ENCODE measurements around the gene NELL1. TPM values are rescaled to one million over a fixed set of nuclear protein-coding genes. Genes with fewer than 3 reads are reported as not detected.

NELL1 gene
- total RNA-seq, 1 donor from 2014 or later: 0.45 TPM

GRCh38 chr11:21262992-21263391 lies 593.6 kb downstream of the NELL1 start:
- Histone ChIP-seq H3K4me1 (ENCODE audit: insufficient read depth, low read length) (no peaks in the 10 kb centered on the region), H3K27ac (ENCODE audit: low read depth, low read length) (no peak overlapping the region), H4K20me1 (ENCODE audit: insufficient read depth, low read length) (no peaks in the 10 kb centered on the region), H3K27me3 (ENCODE audit: insufficient read depth, low read length) (no peaks in the 10 kb centered on the region), H3K36me3 (ENCODE audit: insufficient read depth, low read length) (no peaks in the 10 kb centered on the region), H3K4me3 (ENCODE audit: insufficient read depth, low read depth, low read length) (no peak overlapping the region), H2AFZ (ENCODE audit: low read depth, low read length) (no peak overlapping the region), H3K4me2 (ENCODE audit: low read length) (no peak overlapping the region), H3K9ac (ENCODE audit: low read length) (no peak overlapping the region), H3K9me3 (ENCODE audit: insufficient read depth, low read depth, low read length) (no peaks in the 10 kb centered on the region), H3K79me2 (ENCODE audit: insufficient read depth, low read length) (no peaks in the 10 kb centered on the region)
- H3K27ac Mint-ChIP-seq (ENCODE audit: unreplicated experiment): no peak overlapping the region
- H3K9me3 Mint-ChIP-seq (ENCODE audit: unreplicated experiment): no peaks in the 10 kb centered on the region
- DNase-seq (ENCODE audit: low read depth): no peak
- TF ChIP-seq EZH2 (IDR thresholded peaks at IDR 0.05; ENCODE audit: insufficient read depth, low read length) (no peak), CTCF (IDR thresholded peaks at IDR 0.05; ENCODE audit: insufficient read depth, low read depth, low read length) (no peak)
- H3K27me3 Mint-ChIP-seq (ENCODE audit: low read depth, unreplicated experiment): no peaks in the 10 kb centered on the region
- no peak overlapping the region for H3K4me3 Mint-ChIP-seq (ENCODE audit: unreplicated experiment)
- FAIRE-seq: no peak
- no peaks in the 10 kb centered on the region for H3K36me3 Mint-ChIP-seq (ENCODE audit: low read depth, unreplicated experiment)
- H3K4me1 Mint-ChIP-seq (ENCODE audit: low read depth, unreplicated experiment): no peaks in the 10 kb centered on the region

GRCh38 chr11:21264125-21264524 lies 594.7 kb downstream of the NELL1 start:
- no peak for FAIRE-seq
- H3K4me1 Mint-ChIP-seq (ENCODE audit: low read depth, unreplicated experiment): no peaks in the 10 kb centered on the region
- no peaks in the 10 kb centered on the region for H3K27me3 ChIP-seq (ENCODE audit: insufficient read depth, low read length)

More at GRCh38 chr11:21264125-21264524, 594.7 kb downstream of the NELL1 start:
- Histone ChIP-seq H3K9ac (ENCODE audit: low read length) (no peak overlapping the region), H3K9me3 (ENCODE audit: insufficient read depth, low read depth, low read length) (no peaks in the 10 kb centered on the region), H3K27ac (ENCODE audit: low read depth, low read length) (no peak overlapping the region), H3K4me3 (ENCODE audit: insufficient read depth, low read depth, low read length) (no peak overlapping the region), H3K79me2 (ENCODE audit: insufficient read depth, low read length) (no peaks in the 10 kb centered on the region), H3K36me3 (ENCODE audit: insufficient read depth, low read length) (no peaks in the 10 kb centered on the region), H2AFZ (ENCODE audit: low read depth, low read length) (no peak overlapping the region), H3K4me1 (ENCODE audit: insufficient read depth, low read length) (no peaks in the 10 kb centered on the region), H4K20me1 (ENCODE audit: insufficient read depth, low read length) (no peaks in the 10 kb centered on the region), H3K4me2 (ENCODE audit: low read length) (no peak overlapping the region)
- Mint-ChIP-seq H3K27me3 (ENCODE audit: low read depth, unreplicated experiment) (no peaks in the 10 kb centered on the region), H3K9me3 (ENCODE audit: unreplicated experiment) (no peaks in the 10 kb centered on the region), H3K4me3 (ENCODE audit: unreplicated experiment) (no peak overlapping the region), H3K27ac (ENCODE audit: unreplicated experiment) (no peak overlapping the region), H3K36me3 (ENCODE audit: low read depth, unreplicated experiment) (no peaks in the 10 kb centered on the region)
- DNase-seq (ENCODE audit: low read depth): no peak
- TF ChIP-seq CTCF (IDR thresholded peaks at IDR 0.05; ENCODE audit: insufficient read depth, low read depth, low read length): no peak
- no peak for TF ChIP-seq EZH2 (IDR thresholded peaks at IDR 0.05; ENCODE audit: insufficient read depth, low read length)

All from astrocyte (in vitro differentiated cells and primary cell).